Measurements from ENCODE around the gene MAML2.

Gene MAML2

GRCh38 chr11:96147906-96148486 lies 195.0 kb downstream of the MAML2 start:
- H3K27ac ChIP-seq: no peak overlapping the region
- CTCF ChIA-PET: interaction anchor here (0.7 kb wide), 1 partner anchor 11 kb away, joined by 5 read pairs; no protein-coding TSS in a partner anchor
- POLR2A ChIA-PET (ENCODE audit: low non-redundant PET): no interaction called here
- no peak for DNase-seq (ENCODE audit: low spot score)
- no peak for TF ChIP-seq CTCF (conservative IDR thresholded peaks at IDR 0.05; ENCODE audit: low read depth)

DNA sequence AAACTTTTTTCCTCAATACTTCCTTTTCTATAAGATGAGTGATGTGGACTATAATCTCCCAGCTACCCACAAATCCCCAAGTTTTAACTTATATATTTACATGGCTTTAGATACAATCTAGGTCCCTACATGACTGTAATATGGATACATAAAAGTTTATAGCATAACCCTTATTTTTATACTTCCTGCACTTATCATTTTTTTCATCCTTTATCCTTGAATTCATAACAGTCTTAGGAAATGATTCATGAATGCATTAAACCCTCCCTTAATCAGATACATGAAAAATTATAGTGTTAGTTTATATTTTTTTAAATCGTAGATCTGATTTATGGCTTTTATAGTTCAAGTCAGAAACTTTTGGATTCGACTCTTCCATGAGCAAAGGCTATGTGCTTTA lies 195.8 kb downstream of the MAML2 start:
- DNase-seq (ENCODE audit: low spot score): no peak
- ChIA-PET CTCF (no interaction called here), POLR2A (ENCODE audit: low non-redundant PET) (no interaction called here)
- H3K27ac ChIP-seq: no peak overlapping the region
- TF ChIP-seq CTCF (conservative IDR thresholded peaks at IDR 0.05; ENCODE audit: low read depth): no peak

GRCh38 chr11:96146765-96147164 lies 196.2 kb downstream of the MAML2 start:
- no peak for DNase-seq (ENCODE audit: low spot score)
- TF ChIP-seq CTCF (conservative IDR thresholded peaks at IDR 0.05; ENCODE audit: low read depth): no peak
- POLR2A ChIA-PET (ENCODE audit: low non-redundant PET): no interaction called here

DNA sequence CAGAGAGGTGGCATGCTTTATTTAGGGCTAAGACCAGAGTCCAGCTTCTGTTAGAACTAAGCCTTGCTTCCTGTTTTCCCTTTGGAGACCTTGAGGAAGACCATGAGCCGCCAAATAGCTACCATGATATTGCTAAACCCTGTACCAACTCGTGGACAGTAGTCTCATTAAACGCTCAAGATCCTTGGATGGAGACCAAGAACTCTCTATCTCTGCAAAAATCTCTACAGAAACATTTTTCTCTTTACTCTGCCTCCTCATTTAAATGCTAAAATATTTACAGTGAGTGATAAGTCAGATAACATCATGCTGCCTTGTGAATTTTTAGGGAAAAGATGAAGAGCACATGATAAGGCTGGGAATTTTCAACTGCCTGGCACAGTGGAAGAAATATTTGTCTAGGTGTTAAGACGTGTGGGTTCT lies 197.8 kb downstream of the MAML2 start:
- ChIA-PET CTCF (no interaction called here), POLR2A (ENCODE audit: low non-redundant PET) (no interaction called here)
- no peak overlapping the region for H3K27ac ChIP-seq
- no peak for DNase-seq (ENCODE audit: low spot score)
- TF ChIP-seq CTCF (conservative IDR thresholded peaks at IDR 0.05; ENCODE audit: low read depth): no peak

More at GRCh38 chr11:96146765-96147164, 196.2 kb downstream of the MAML2 start:
- no peak overlapping the region for H3K27ac ChIP-seq
- CTCF ChIA-PET: no interaction called here

DNA sequence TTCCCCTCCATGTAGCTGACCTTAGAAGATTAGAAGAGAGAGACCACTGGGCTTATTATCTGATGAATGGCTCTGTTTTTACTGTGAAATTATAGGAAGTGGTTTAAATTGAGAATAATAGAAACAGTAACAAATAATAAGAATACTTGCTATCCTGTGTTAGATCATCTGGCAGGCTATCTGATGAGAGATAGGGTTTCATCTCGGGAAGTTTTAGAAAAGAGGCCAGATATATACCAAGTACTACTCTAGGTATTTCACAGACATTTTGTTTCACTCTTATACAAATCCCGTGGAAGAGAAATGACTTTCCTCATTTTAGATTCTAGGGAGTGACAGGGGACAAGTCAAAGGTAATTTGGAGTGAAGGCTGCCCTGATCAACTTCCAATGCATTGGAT lies 198.4 kb downstream of the MAML2 start:
- CTCF ChIA-PET: no interaction called here
- POLR2A ChIA-PET (ENCODE audit: low non-redundant PET): no interaction called here

GRCh38 chr11:96143041-96143521 lies 199.9 kb downstream of the MAML2 start:
- DNase-seq (ENCODE audit: low spot score): no peak
- TF ChIP-seq CTCF (conservative IDR thresholded peaks at IDR 0.05; ENCODE audit: low read depth): no peak
- no peak overlapping the region for H3K27ac ChIP-seq
- ChIA-PET CTCF (no interaction called here), POLR2A (ENCODE audit: low non-redundant PET) (no interaction called here)

More for the DNA sequence above, 198.4 kb downstream of the MAML2 start:
- no peak for TF ChIP-seq CTCF (conservative IDR thresholded peaks at IDR 0.05; ENCODE audit: low read depth)
- no peak for DNase-seq (ENCODE audit: low spot score)
- no peak overlapping the region for H3K27ac ChIP-seq
